ENCODE measurements around the gene RGMB.

RGMB gene

GRCh38 chr5:98777295-98777694 is 3.8 kb downstream of the RGMB start:
- DNase-seq = no peak
- intact Hi-C loops (cut with DNase I) = loop anchor here (10.0 kb wide), 1 partner anchor 1592 kb away; the partner anchor contains the start of gene RIOK2

- intact Hi-C loops (cut with DNase I) = loop anchor here (10.0 kb wide), 1 partner anchor 1595 kb away; the partner anchor contains the start of gene RIOK2
- no peak for DNase-seq
Measured at GRCh38 chr5:98779264-98779877, 5.9 kb downstream of the RGMB start.

GRCh38 chr5:98780390-98780789 is 6.9 kb downstream of the RGMB start:
- intact Hi-C loops (cut with DNase I) = no loop called here
- DNase-seq = no peak

- no peak for DNase-seq
- intact Hi-C loops (cut with DNase I) = no loop called here
Measured at GRCh38 chr5:98781520-98781919, 8.1 kb downstream of the RGMB start.

- DNase-seq = no peak
- intact Hi-C loops (cut with DNase I) = no loop called here
Measured at GRCh38 chr5:98781964-98782363, 8.5 kb downstream of the RGMB start.

GRCh38 chr5:98783051-98783649 is 9.7 kb downstream of the RGMB start:
- intact Hi-C loops (cut with DNase I) = no loop called here

GRCh38 chr5:98784411-98784810 is 10.9 kb downstream of the RGMB start:
- no peak for DNase-seq
- intact Hi-C loops (cut with DNase I) = no loop called here

More at GRCh38 chr5:98783051-98783649, 9.7 kb downstream of the RGMB start:
- DNase-seq = no peak

- DNase-seq = peak in 19 of 42 donors; percentile 18 to 80 (median 46)
Measured at GRCh38 chr5:98785244-98785643, 11.8 kb downstream of the RGMB start.

GRCh38 chr5:98786191-98786853 is 12.9 kb downstream of the RGMB start:
- intact Hi-C loops (cut with DNase I) = no loop called here
- DNase-seq = no peak

More at GRCh38 chr5:98785244-98785643, 11.8 kb downstream of the RGMB start:
- intact Hi-C loops (cut with DNase I) = no loop called here

GRCh38 chr5:98787131-98787719 is 13.8 kb downstream of the RGMB start:
- DNase-seq = no peak
- intact Hi-C loops (cut with DNase I) = no loop called here

GRCh38 chr5:98789029-98789428 is 15.6 kb downstream of the RGMB start:
- DNase-seq = no peak
- intact Hi-C loops (cut with DNase I) = no loop called here

- intact Hi-C loops (cut with DNase I) = no loop called here
Measured at GRCh38 chr5:98791001-98791519, 17.6 kb downstream of the RGMB start.

GRCh38 chr5:98791898-98792580 is 18.6 kb downstream of the RGMB start:
- DNase-seq = no peak
- intact Hi-C loops (cut with DNase I) = no loop called here

More at GRCh38 chr5:98791001-98791519, 17.6 kb downstream of the RGMB start:
- no peak for DNase-seq

- DNase-seq = no peak
- intact Hi-C loops (cut with DNase I) = no loop called here
Measured at GRCh38 chr5:98793223-98793622, 19.8 kb downstream of the RGMB start.

GRCh38 chr5:98794001-98794400 is 20.5 kb downstream of the RGMB start:
- DNase-seq = no peak
- intact Hi-C loops (cut with DNase I) = no loop called here

- intact Hi-C loops (cut with DNase I) = no loop called here
- DNase-seq = no peak
Measured at GRCh38 chr5:98794414-98795080, 21.1 kb downstream of the RGMB start.

- intact Hi-C loops (cut with DNase I) = no loop called here
- no peak for DNase-seq
Measured at GRCh38 chr5:98795243-98795642, 21.8 kb downstream of the RGMB start.

- DNase-seq = peak in 22 of 42 donors; percentile 19 to 82 (median 52)
- intact Hi-C loops (cut with DNase I) = no loop called here
Measured at GRCh38 chr5:98796197-98796972, 22.9 kb downstream of the RGMB start.

All from head of caudate nucleus (tissue), 42 donors.